ENCODE results near the gene EHBP1L1. TPM values are rescaled to one million over a fixed set of nuclear protein-coding genes. Genes with fewer than 3 reads are reported as not detected.

EHBP1L1 gene
- total RNA-seq, 1 donor from 2014 or later, result 157 TPM

- no peaks in the 10 kb centered on the region for H3K9me3 ChIP-seq (ENCODE audit: control insufficient read depth in 3 of 3, low read length in 3 of 3)
- peak overlapping the region; percentile 56 to 70 (median 65) for H3K4me3 ChIP-seq (ENCODE audit: low read length in 3 of 3)
- peaks cover 53 to 54% (median 54%) of the 10 kb centered on the region in 3 donors for H3K4me1 ChIP-seq (ENCODE audit: control insufficient read depth in 3 of 3, insufficient read depth in 3 of 3, low read length in 3 of 3)
- H3K27ac ChIP-seq (ENCODE audit: low read depth, low read length), result peak overlapping the region; percentile 37
- no peaks in the 10 kb centered on the region for H3K27me3 ChIP-seq (ENCODE audit: control insufficient read depth in 3 of 3, insufficient read depth in 3 of 3, low read length in 3 of 3)
- peak overlapping the region in 1 of 3 donors; percentile 71 for H3K9ac ChIP-seq (ENCODE audit: low read depth in 1 of 3, low read length in 3 of 3)
- peaks cover 31 to 43% (median 39%) of the 10 kb centered on the region in 3 donors for H3K36me3 ChIP-seq (ENCODE audit: control insufficient read depth in 3 of 3, insufficient read depth in 3 of 3, low read length in 3 of 3)
These were observed 32.0 kb downstream of the EHBP1L1 start for GRCh38 chr11:65607614-65608426.

- no peak overlapping the region for H3K9ac ChIP-seq (ENCODE audit: low read depth in 1 of 3, low read length in 3 of 3)
- no peaks in the 10 kb centered on the region for H3K9me3 ChIP-seq (ENCODE audit: control insufficient read depth in 3 of 3, low read length in 3 of 3)
- H3K4me3 ChIP-seq (ENCODE audit: low read length in 3 of 3), result no peak overlapping the region
- peaks cover 22 to 37% (median 27%) of the 10 kb centered on the region in 3 donors for H3K36me3 ChIP-seq (ENCODE audit: control insufficient read depth in 3 of 3, insufficient read depth in 3 of 3, low read length in 3 of 3)
- H3K27ac ChIP-seq (ENCODE audit: low read depth, low read length), result no peak overlapping the region
- no peaks in the 10 kb centered on the region for H3K27me3 ChIP-seq (ENCODE audit: control insufficient read depth in 3 of 3, insufficient read depth in 3 of 3, low read length in 3 of 3)
- peaks cover 59 to 60% (median 60%) of the 10 kb centered on the region in 3 donors for H3K4me1 ChIP-seq (ENCODE audit: control insufficient read depth in 3 of 3, insufficient read depth in 3 of 3, low read length in 3 of 3)
These were observed 33.4 kb downstream of the EHBP1L1 start for GRCh38 chr11:65609229-65609628.

DNA sequence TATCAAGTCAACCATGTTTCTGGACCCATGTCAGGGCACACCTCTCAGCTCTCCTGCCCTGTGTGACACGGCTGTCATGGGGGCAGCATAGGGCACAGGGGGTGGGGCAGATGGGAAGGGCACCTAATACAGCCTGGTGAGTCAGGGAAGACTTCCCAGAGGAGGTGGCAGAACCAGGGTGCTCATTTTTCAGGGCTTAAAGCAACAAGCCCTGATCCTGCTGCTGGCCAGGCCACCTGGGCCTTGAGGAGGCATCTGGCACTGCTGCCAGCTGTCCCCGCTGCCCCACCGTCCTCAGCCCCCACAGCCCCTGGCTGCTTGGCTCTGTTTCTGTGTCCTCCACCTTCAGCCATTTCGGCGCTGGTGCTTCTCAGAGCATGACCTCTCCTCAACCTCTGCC lies 33.8 kb downstream of the EHBP1L1 start:
- H3K36me3 ChIP-seq (ENCODE audit: control insufficient read depth in 3 of 3, insufficient read depth in 3 of 3, low read length in 3 of 3), result peaks cover 18 to 33% (median 22%) of the 10 kb centered on the region in 3 donors
- peak overlapping the region in 1 of 3 donors; percentile 40 for H3K9ac ChIP-seq (ENCODE audit: low read depth in 1 of 3, low read length in 3 of 3)
- H3K27me3 ChIP-seq (ENCODE audit: control insufficient read depth in 3 of 3, insufficient read depth in 3 of 3, low read length in 3 of 3), result no peaks in the 10 kb centered on the region
- H3K4me1 ChIP-seq (ENCODE audit: control insufficient read depth in 3 of 3, insufficient read depth in 3 of 3, low read length in 3 of 3), result peaks cover 59 to 64% (median 64%) of the 10 kb centered on the region in 3 donors
- H3K4me3 ChIP-seq (ENCODE audit: low read length in 3 of 3), result no peak overlapping the region
- no peaks in the 10 kb centered on the region for H3K9me3 ChIP-seq (ENCODE audit: control insufficient read depth in 3 of 3, low read length in 3 of 3)
- H3K27ac ChIP-seq (ENCODE audit: low read depth, low read length), result no peak overlapping the region

- H3K36me3 ChIP-seq (ENCODE audit: control insufficient read depth in 3 of 3, insufficient read depth in 3 of 3, low read length in 3 of 3), result peaks cover 10 to 27% (median 16%) of the 10 kb centered on the region in 3 donors
- H3K9me3 ChIP-seq (ENCODE audit: control insufficient read depth in 3 of 3, low read length in 3 of 3), result no peaks in the 10 kb centered on the region
- peak overlapping the region in 1 of 3 donors; percentile 48 for H3K4me3 ChIP-seq (ENCODE audit: low read length in 3 of 3)
- no peaks in the 10 kb centered on the region for H3K27me3 ChIP-seq (ENCODE audit: control insufficient read depth in 3 of 3, insufficient read depth in 3 of 3, low read length in 3 of 3)
- H3K27ac ChIP-seq (ENCODE audit: low read depth, low read length), result peak overlapping the region; percentile 26
- H3K9ac ChIP-seq (ENCODE audit: low read depth in 1 of 3, low read length in 3 of 3), result peak overlapping the region in 2 of 3 donors; percentile 47 to 91
- peaks cover 59 to 64% (median 64%) of the 10 kb centered on the region in 3 donors for H3K4me1 ChIP-seq (ENCODE audit: control insufficient read depth in 3 of 3, insufficient read depth in 3 of 3, low read length in 3 of 3)
These were observed 34.6 kb downstream of the EHBP1L1 start for GRCh38 chr11:65610404-65610803.

GRCh38 chr11:65611028-65611757 lies 35.3 kb downstream of the EHBP1L1 start:
- no peaks in the 10 kb centered on the region for H3K27me3 ChIP-seq (ENCODE audit: control insufficient read depth in 3 of 3, insufficient read depth in 3 of 3, low read length in 3 of 3)
- H3K36me3 ChIP-seq (ENCODE audit: control insufficient read depth in 3 of 3, insufficient read depth in 3 of 3, low read length in 3 of 3), result peaks cover 2 to 20% (median 10%) of the 10 kb centered on the region in 3 donors
- peak overlapping the region; percentile 69 to 91 (median 91) for H3K9ac ChIP-seq (ENCODE audit: low read depth in 1 of 3, low read length in 3 of 3)
- no peaks in the 10 kb centered on the region for H3K9me3 ChIP-seq (ENCODE audit: control insufficient read depth in 3 of 3, low read length in 3 of 3)
- peak overlapping the region; percentile 90 to 98 (median 95) for H3K4me3 ChIP-seq (ENCODE audit: low read length in 3 of 3)
- H3K27ac ChIP-seq (ENCODE audit: low read depth, low read length), result peak overlapping the region; percentile 26
- H3K4me1 ChIP-seq (ENCODE audit: control insufficient read depth in 3 of 3, insufficient read depth in 3 of 3, low read length in 3 of 3), result peaks cover 59 to 65% (median 65%) of the 10 kb centered on the region in 3 donors

- peak overlapping the region; percentile 90 to 98 (median 95) for H3K4me3 ChIP-seq (ENCODE audit: low read length in 3 of 3)
- H3K9me3 ChIP-seq (ENCODE audit: control insufficient read depth in 3 of 3, low read length in 3 of 3), result no peaks in the 10 kb centered on the region
- H3K27ac ChIP-seq (ENCODE audit: low read depth, low read length), result peak overlapping the region; percentile 26
- peaks cover 63 to 68% (median 67%) of the 10 kb centered on the region in 3 donors for H3K4me1 ChIP-seq (ENCODE audit: control insufficient read depth in 3 of 3, insufficient read depth in 3 of 3, low read length in 3 of 3)
- no peaks in the 10 kb centered on the region for H3K27me3 ChIP-seq (ENCODE audit: control insufficient read depth in 3 of 3, insufficient read depth in 3 of 3, low read length in 3 of 3)
- peaks cover 2 to 20% (median 10%) of the 10 kb centered on the region in 3 donors for H3K36me3 ChIP-seq (ENCODE audit: control insufficient read depth in 3 of 3, insufficient read depth in 3 of 3, low read length in 3 of 3)
- H3K9ac ChIP-seq (ENCODE audit: low read depth in 1 of 3, low read length in 3 of 3), result peak overlapping the region; percentile 69 to 91 (median 91)
These were observed 36.1 kb downstream of the EHBP1L1 start for GRCh38 chr11:65611758-65612603.

DNA sequence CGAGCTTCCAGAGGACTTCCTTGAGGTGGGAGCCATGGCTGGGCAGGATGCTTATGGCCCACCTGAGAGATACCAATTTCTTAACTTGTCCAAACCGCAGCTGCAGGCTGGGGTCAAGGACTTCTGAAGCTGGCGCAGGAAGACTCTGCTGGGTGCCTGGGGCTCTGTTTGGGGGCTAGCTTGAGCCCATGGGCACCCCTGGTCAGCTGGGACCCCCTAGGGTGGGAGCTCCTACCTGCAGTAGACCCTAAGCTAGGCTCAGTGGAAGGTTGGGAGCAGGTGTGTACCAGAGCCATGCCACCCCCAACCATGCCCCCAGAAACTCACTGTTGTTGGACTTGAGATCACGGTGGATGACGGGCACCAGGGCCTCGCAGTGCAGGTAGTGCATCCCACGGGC lies 36.8 kb downstream of the EHBP1L1 start:
- H3K9ac ChIP-seq (ENCODE audit: low read depth in 1 of 3, low read length in 3 of 3), result peak overlapping the region; percentile 70 to 91 (median 91)
- no peaks in the 10 kb centered on the region for H3K9me3 ChIP-seq (ENCODE audit: control insufficient read depth in 3 of 3, low read length in 3 of 3)
- no peaks in the 10 kb centered on the region for H3K27me3 ChIP-seq (ENCODE audit: control insufficient read depth in 3 of 3, insufficient read depth in 3 of 3, low read length in 3 of 3)
- H3K4me3 ChIP-seq (ENCODE audit: low read length in 3 of 3), result peak overlapping the region; percentile 90 to 98 (median 95)
- H3K4me1 ChIP-seq (ENCODE audit: control insufficient read depth in 3 of 3, insufficient read depth in 3 of 3, low read length in 3 of 3), result peaks cover 63 to 69% (median 67%) of the 10 kb centered on the region in 3 donors
- peak overlapping the region; percentile 26 for H3K27ac ChIP-seq (ENCODE audit: low read depth, low read length)
- H3K36me3 ChIP-seq (ENCODE audit: control insufficient read depth in 3 of 3, insufficient read depth in 3 of 3, low read length in 3 of 3), result peaks cover 7 to 26% (median 13%) of the 10 kb centered on the region in 3 donors

DNA sequence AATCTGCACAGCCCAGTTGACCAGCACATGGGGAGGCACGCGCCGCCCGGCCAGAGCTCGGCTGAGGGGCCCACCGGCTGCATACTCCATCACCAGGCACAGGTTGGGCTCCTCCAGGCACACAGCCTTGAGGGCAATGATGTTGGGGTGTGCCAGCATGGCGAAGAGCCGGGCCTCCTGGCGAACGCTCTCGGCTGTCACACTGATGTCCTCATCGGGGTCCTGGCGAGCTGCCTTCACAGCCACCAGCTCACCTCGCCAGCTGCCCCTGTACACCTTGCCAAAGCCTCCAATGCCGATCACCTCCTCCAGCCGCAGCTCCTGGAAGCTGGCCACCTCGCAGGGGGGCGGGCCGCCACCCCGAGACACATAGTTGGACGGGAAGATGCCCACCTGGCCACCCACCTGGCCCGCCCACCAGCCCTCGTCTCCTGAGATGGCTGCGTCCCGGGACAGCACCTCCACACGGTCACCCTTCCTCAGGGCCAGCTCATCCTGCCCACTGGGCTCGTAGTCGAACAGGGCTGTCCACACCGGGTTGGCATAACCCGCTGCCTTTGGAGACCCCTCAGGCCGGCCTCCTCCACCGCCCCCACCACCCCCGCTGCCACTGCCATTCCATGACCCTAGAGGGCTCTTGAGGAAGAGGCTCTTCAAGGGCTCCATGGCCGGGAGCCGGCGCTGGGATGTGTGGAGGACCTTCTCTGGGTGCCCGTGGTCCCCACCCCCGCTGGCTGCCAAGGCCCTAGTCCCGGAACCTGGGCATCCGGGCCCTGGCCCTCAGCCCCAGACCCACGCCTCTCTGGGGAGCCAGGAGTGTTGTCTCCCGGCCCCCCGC lies 37.5 kb downstream of the EHBP1L1 start:
- Histone ChIP-seq H3K27ac (ENCODE audit: low read depth, low read length) (peak overlapping the region; percentile 92), H3K9me3 (ENCODE audit: control insufficient read depth in 3 of 3, low read length in 3 of 3) (no peaks in the 10 kb centered on the region), H3K4me1 (ENCODE audit: control insufficient read depth in 3 of 3, insufficient read depth in 3 of 3, low read length in 3 of 3) (peaks cover 57 to 62% (median 62%) of the 10 kb centered on the region in 3 donors), H3K36me3 (ENCODE audit: control insufficient read depth in 3 of 3, insufficient read depth in 3 of 3, low read length in 3 of 3) (peaks cover 11 to 25% (median 17%) of the 10 kb centered on the region in 3 donors), H3K4me3 (ENCODE audit: low read length in 3 of 3) (peak overlapping the region; percentile 90 to 98 (median 95)), H3K27me3 (ENCODE audit: control insufficient read depth in 3 of 3, insufficient read depth in 3 of 3, low read length in 3 of 3) (no peaks in the 10 kb centered on the region), H3K9ac (ENCODE audit: low read depth in 1 of 3, low read length in 3 of 3) (peak overlapping the region; percentile 91 to 94 (median 91))
